H9 (cell line): ENCODE results near the gene RIC1. TPM values are rescaled to one million over a fixed set of nuclear protein-coding genes. Genes with fewer than 3 reads are reported as not detected.

ENCODE experiments used
- DNase-seq: peaks from one replicate; pipeline ENCODE4 v3.0.0-alpha.2; 2017
- H2AFZ ChIP-seq: one replicate; pipeline ENCODE4 v1.6.1; 2013; ENCODE audit warnings: mild to moderate bottlenecking, low read length, control low read depth, moderate library complexity
- H2AK5ac ChIP-seq: 2 replicates; pipeline ENCODE4 v1.6.1; 2013; ENCODE audit warnings: low read length, control low read depth, mixed read lengths; ENCODE audit not compliant: insufficient read length
- H2BK120ac ChIP-seq: one replicate; pipeline ENCODE4 v1.6.1; 2013; ENCODE audit warnings: low read depth, mild to moderate bottlenecking, low read length, control low read depth, inconsistent platforms; ENCODE audit not compliant: poor library complexity, severe bottlenecking
- H2BK12ac ChIP-seq: 2 replicates; pipeline ENCODE4 v1.6.1; 2013; ENCODE audit warnings: low read length, control low read depth, mixed read lengths, low read depth; ENCODE audit not compliant: insufficient read length
- H2BK15ac ChIP-seq: 2 replicates; pipeline ENCODE4 v1.6.1; 2013; ENCODE audit warnings: low read depth, low read length, control low read depth
- H2BK20ac ChIP-seq: one replicate; pipeline ENCODE4 v1.6.1; 2013; ENCODE audit warnings: low read depth, mild to moderate bottlenecking, low read length, control low read depth, inconsistent platforms; ENCODE audit not compliant: poor library complexity, severe bottlenecking
- H2BK5ac ChIP-seq: 2 replicates; pipeline ENCODE4 v1.6.1; 2013; ENCODE audit warnings: low read length, control low read depth, mixed read lengths; ENCODE audit not compliant: insufficient read length
- H3K14ac ChIP-seq: 2 replicates; pipeline ENCODE4 v1.6.1; 2013; ENCODE audit warnings: low read length, control low read depth; ENCODE audit not compliant: insufficient read depth
- H3K18ac ChIP-seq: 2 replicates; pipeline ENCODE4 v1.6.1; 2013; ENCODE audit warnings: low read depth, mild to moderate bottlenecking, mixed read lengths, low read length, control low read depth; ENCODE audit not compliant: insufficient read length
- H3K23ac ChIP-seq: 2 replicates; pipeline ENCODE4 v1.6.1; 2013; ENCODE audit warnings: low read length, control low read depth, mixed read lengths, low read depth; ENCODE audit not compliant: insufficient read length
- H3K23me2 ChIP-seq: 2 replicates; pipeline ENCODE4 v1.6.1; 2013; ENCODE audit warnings: low read depth, mild to moderate bottlenecking, mixed read lengths, low read length, control low read depth; ENCODE audit not compliant: insufficient read length, poor library complexity, severe bottlenecking
- H3K27ac ChIP-seq: 2 replicates; pipeline ENCODE4 v1.5.1; 2013; ENCODE audit warnings: low read length, control low read depth, mixed read lengths, low read depth; ENCODE audit not compliant: insufficient read length
- H3K27me3 ChIP-seq: 2 replicates; pipeline ENCODE4 v1.6.1; 2013; ENCODE audit warnings: low read length, control low read depth, inconsistent platforms; ENCODE audit not compliant: insufficient read depth
- H3K4ac ChIP-seq: 2 replicates; pipeline ENCODE4 v1.6.1; 2013; ENCODE audit warnings: low read depth, mild to moderate bottlenecking, control low read depth, inconsistent platforms, low read length, moderate library complexity
- H3K4me1 ChIP-seq: 2 replicates; pipeline ENCODE4 v1.6.1; 2013; ENCODE audit warnings: low read length, control low read depth, inconsistent platforms; ENCODE audit not compliant: insufficient read depth
- H3K4me2 ChIP-seq: 2 replicates; pipeline ENCODE4 v1.6.1; 2013; ENCODE audit warnings: low read length, control low read depth, mixed read lengths; ENCODE audit not compliant: insufficient read length, insufficient read depth
- H3K56ac ChIP-seq: 2 replicates; pipeline ENCODE4 v1.6.1; 2013; ENCODE audit warnings: low read depth, mild to moderate bottlenecking, mixed read lengths, low read length, control low read depth; ENCODE audit not compliant: insufficient read length
- H3K79me1 ChIP-seq: 2 replicates; pipeline ENCODE4 v1.6.1; 2013; ENCODE audit warnings: low read depth, mild to moderate bottlenecking, moderate library complexity, low read length, control low read depth, inconsistent platforms; ENCODE audit not compliant: insufficient read depth, poor library complexity, severe bottlenecking
- H3K79me2 ChIP-seq: 2 replicates; pipeline ENCODE4 v1.6.1; 2013; ENCODE audit warnings: low read length, control low read depth, inconsistent platforms; ENCODE audit not compliant: insufficient read depth
- H3K9ac ChIP-seq: 2 replicates; pipeline ENCODE4 v1.6.1; 2013; ENCODE audit warnings: low read length, control low read depth, mixed read lengths; ENCODE audit not compliant: insufficient read length; ENCODE audit errors: extremely low read depth
- H3K9me3 ChIP-seq: one replicate; pipeline ENCODE4 v1.6.1; 2013; ENCODE audit warnings: low read depth, low read length, inconsistent platforms; ENCODE audit not compliant: control insufficient read depth
- H3T11ph ChIP-seq: one replicate; pipeline ENCODE4 v1.6.1; 2013; ENCODE audit warnings: mild to moderate bottlenecking, low read length, control low read depth, inconsistent platforms
- H4K20me1 ChIP-seq: one replicate; pipeline ENCODE4 v1.6.1; 2013; ENCODE audit not compliant: control insufficient read depth, insufficient read length, insufficient read depth
- H4K5ac ChIP-seq: 2 replicates; pipeline ENCODE4 v1.6.1; 2013; ENCODE audit warnings: low read depth, mild to moderate bottlenecking, mixed read lengths, low read length, control low read depth; ENCODE audit not compliant: insufficient read length
- H4K8ac ChIP-seq: replicated peaks from 2 replicates; pipeline ENCODE4 v1.6.1; 2013; ENCODE audit warnings: low read length, control low read depth, mixed read lengths, low read depth; ENCODE audit not compliant: insufficient read length
- H4K91ac ChIP-seq: 2 replicates; pipeline ENCODE4 v1.6.1; 2013; ENCODE audit warnings: low read depth, mild to moderate bottlenecking, moderate library complexity, mixed read lengths, low read length, control low read depth; ENCODE audit not compliant: insufficient read length
- H3K27ac Mint-ChIP-seq, 3 experiments: 2 replicates in 2 of 3; 3 replicates in 1 of 3; pipeline ENCODE4 v1.8.0; 2020 to 2021; ENCODE audit warnings: mixed read lengths in 3 of 3, mild to moderate bottlenecking in 1 of 3, moderate library complexity in 1 of 3
- H3K27me3 Mint-ChIP-seq: 2 replicates; pipeline ENCODE4 v1.8.0; 2021; ENCODE audit warnings: low read depth, mild to moderate bottlenecking, moderate library complexity, mixed read lengths
- H3K36me3 Mint-ChIP-seq, 3 experiments: 2 replicates in 2 of 3; 3 replicates in 1 of 3; pipeline ENCODE4 v1.8.0; 2020 to 2021; ENCODE audit warnings: low read depth in 3 of 3, mixed read lengths in 3 of 3; ENCODE audit not compliant: insufficient read depth in 1 of 3
- H3K4me1 Mint-ChIP-seq, 2 experiments: 2 replicates each; pipeline ENCODE4 v1.8.0; 2020; ENCODE audit warnings: mixed read lengths in 2 of 2
- H3K4me3 Mint-ChIP-seq, 2 experiments: 2 replicates in 1 of 2; 3 replicates in 1 of 2; pipeline ENCODE4 v1.8.0; 2020 to 2021; ENCODE audit warnings: mild to moderate bottlenecking in 2 of 2, mixed read lengths in 2 of 2, moderate library complexity in 1 of 2
- H3K9me3 Mint-ChIP-seq, 2 experiments: 2 replicates in 1 of 2; 3 replicates in 1 of 2; pipeline ENCODE4 v1.8.0; 2020; ENCODE audit warnings: mild to moderate bottlenecking in 2 of 2, mixed read lengths in 2 of 2, moderate library complexity in 1 of 2
- CTCF ChIP-seq: fragments of 200-600 bp; sonication (generic); conservative IDR thresholded peaks from 3 replicates; pipeline ENCODE4 v1.8.0; 2021; ENCODE audit warnings: antibody characterized with exemption, mild to moderate bottlenecking
- WGBS: extraction: QIAGEN DNeasy Blood & Tissue Kit; methylation state at CpG from one replicate; pipeline ENCODE4 v1.1.7; 2013; ENCODE audit warnings: missing lambda C conversion rate, low lambda C conversion rate, mixed read lengths; ENCODE audit not compliant: insufficient read length; ENCODE audit errors: extremely low coverage; 5-methylcytosine and 5-hydroxymethylcytosine counted together
- total RNA-seq: library from RNA; stranded (reverse); gene quantifications from 2 replicates; pipeline ENCODE4 v1.2.1, GENCODE V29; 2021

Gene RIC1
- total RNA-seq, 1 experiment from 2014 or later: 13.7 TPM

DNA sequence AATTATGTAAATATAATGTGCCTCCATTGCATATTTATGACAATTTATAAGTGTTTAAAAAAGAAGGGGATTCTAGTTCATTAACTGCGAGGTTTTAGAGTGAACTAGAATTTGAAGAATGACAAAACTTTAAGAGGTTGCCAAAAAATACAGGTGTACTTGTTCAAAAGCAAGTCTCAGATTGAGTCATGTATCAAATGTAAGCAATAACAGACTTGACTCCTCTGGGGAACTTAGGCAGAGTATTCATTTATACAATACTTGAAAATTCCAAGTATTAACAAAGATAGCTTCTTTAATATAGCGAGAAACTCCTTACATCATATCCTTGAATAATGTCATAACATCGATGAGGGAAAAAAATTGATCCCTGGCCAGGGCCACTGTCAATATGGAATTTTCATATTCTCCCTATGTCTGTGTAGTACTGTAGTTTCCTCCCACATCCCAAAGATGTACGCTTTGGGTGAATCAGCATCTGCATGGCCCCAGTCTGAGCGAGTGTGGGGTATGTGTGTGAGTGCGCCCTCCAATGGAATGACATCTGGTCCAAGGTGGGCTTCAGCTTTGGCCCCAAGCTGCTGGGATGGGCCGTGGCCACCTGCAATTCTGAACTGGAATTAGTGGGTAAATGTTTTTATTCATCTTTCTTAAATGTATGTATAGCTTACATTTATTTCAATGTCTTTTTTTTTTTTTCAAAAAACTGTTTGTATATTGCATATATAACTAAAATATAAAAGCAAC is 70.1 kb downstream of the RIC1 start:
- Histone ChIP-seq H2BK5ac (no peak overlapping the region), H2BK120ac (no peak overlapping the region), H3K14ac (no peak overlapping the region), H3K4me2 (no peak overlapping the region), H3K56ac (no peak overlapping the region), H3K4me1 (no peaks in the 10 kb centered on the region), H3K9me3 (no peaks in the 10 kb centered on the region), H3K9ac (no peak overlapping the region), H2AFZ (no peak overlapping the region), H3K4ac (no peak overlapping the region), H2AK5ac (no peak overlapping the region), H4K5ac (no peak overlapping the region), H2BK15ac (no peak overlapping the region), H4K8ac (no peak overlapping the region), H3K79me1 (no peaks in the 10 kb centered on the region), H3K79me2 (peaks cover 2% of the 10 kb centered on the region; the same call in 1 of the 2 replicates), H3K18ac (no peak overlapping the region), H3T11ph (no peak overlapping the region), H2BK12ac (no peak overlapping the region), H4K91ac (no peak overlapping the region), H4K20me1 (no peaks in the 10 kb centered on the region), H3K27me3 (no peaks in the 10 kb centered on the region), H3K23ac (no peak overlapping the region), H3K23me2 (no peaks in the 10 kb centered on the region), H3K27ac (no peak overlapping the region), H2BK20ac (no peak overlapping the region)
- H3K9me3 Mint-ChIP-seq: no peaks in the 10 kb centered on the region; a peak in 1 of 5 replicates
- H3K4me1 Mint-ChIP-seq: no peaks in the 10 kb centered on the region
- H3K4me3 Mint-ChIP-seq: no peak overlapping the region
- no CpG with 5 or more reads among the region's 7 CpGs for WGBS
- no peaks in the 10 kb centered on the region for H3K27me3 Mint-ChIP-seq
- no peak overlapping the region for H3K27ac Mint-ChIP-seq
- DNase-seq: no peak
- H3K36me3 Mint-ChIP-seq: peaks cover 0 to 3% (median 0%) of the 10 kb centered on the region in 3 experiments; a peak in 1 of 7 replicates
- no peak for TF ChIP-seq CTCF
